Kidney (tissue), 14 donors: Measurements from ENCODE around the gene ZNF546. TPM values are rescaled to one million over a fixed set of nuclear protein-coding genes. Genes with fewer than 3 reads are reported as not detected.
"Not testable (repeated sequence)": the region's sequence is repeated elsewhere in the genome, so short reads cannot be mapped to it uniquely, and the experiment has no call there.

Experiments
- DNase-seq, 5 donors: peaks; one replicate each; pipeline ENCODE4 v3.0.0-alpha.2; 2013 to 2020
- FAIRE-seq: peaks from 2 replicates; lab custom pipeline; 2012; peaks lifted over from hg19 to GRCh38; lab: Jason Lieb, UNC
- H3K27ac ChIP-seq, 2 donors: one replicate each; pipeline ENCODE4 v1.7.0; 2013; ENCODE audit warnings: low read depth in 2 of 2, low read length in 2 of 2, inconsistent platforms in 1 of 2
- H3K27me3 ChIP-seq: one replicate; pipeline ENCODE4 v1.7.1; 2013; ENCODE audit warnings: low read length, inconsistent platforms; ENCODE audit not compliant: control insufficient read depth, insufficient read depth
- H3K36me3 ChIP-seq, 3 donors: one replicate each; pipeline versions ENCODE4 v1.7.0 to v1.7.1; 2013; ENCODE audit warnings: low read length in 3 of 3, control low read depth in 1 of 3, inconsistent platforms in 1 of 3; ENCODE audit not compliant: insufficient read depth in 3 of 3, control insufficient read depth in 2 of 3
- H3K4me1 ChIP-seq, 3 donors: one replicate each; pipeline versions ENCODE4 v1.7.0 to v1.7.1; 2013; ENCODE audit warnings: low read length in 3 of 3, inconsistent platforms in 1 of 3, low read depth in 1 of 3; ENCODE audit not compliant: control insufficient read depth in 2 of 3, insufficient read depth in 2 of 3
- H3K4me3 ChIP-seq, 3 donors: one replicate each; pipeline versions ENCODE4 v1.7.0 to v1.8.1; 2013; ENCODE audit warnings: low read length in 3 of 3, control low read depth in 1 of 3, inconsistent platforms in 1 of 3
- H3K9ac ChIP-seq, 3 donors: one replicate each; pipeline versions ENCODE4 v1.7.0 to v1.7.1; 2013; ENCODE audit warnings: low read length in 3 of 3, control low read depth in 1 of 3, inconsistent platforms in 1 of 3
- H3K9me3 ChIP-seq, 3 donors: one replicate each; pipeline versions ENCODE4 v1.7.0 to v1.7.1; 2013; ENCODE audit warnings: low read length in 3 of 3, control low read depth in 1 of 3, inconsistent platforms in 1 of 3; ENCODE audit not compliant: control insufficient read depth in 2 of 3, insufficient read depth in 1 of 3
- intact Hi-C: fragments of 100-400 bp; cut with DNase I; formaldehyde crosslinking; loops from one replicate; pipeline ENCODE4 v1.11.1; 2022
- polyA plus RNA-seq: library from polyadenylated mRNA; stranded (reverse); fragments of 350-450 nt; fragmentation: Illumina TruSeq; extraction: RNeasy Lipid Tissue Mini Kit (QIAGEN cat#74804); gene quantifications from one replicate; pipeline ENCODE4 v1.2.3, GENCODE V29; 2014; ENCODE audit warnings: low read depth, low replicate concordance; ENCODE audit not compliant: insufficient read depth
- total RNA-seq: library from RNA; stranded (reverse); fragmentation: NEBNext Ultra II Directional; extraction: Animal tissue kit (Norgen Biotek cat#: 25700); gene quantifications from one replicate; pipeline ENCODE4 v1.2.1, GENCODE V29; 2021
- TF ChIP-seq, protein P1 (sequence below): IDR thresholded peaks from 3 replicates; pipeline ENCODE4 v1.5.1; 2012; ENCODE audit warnings: mild to moderate bottlenecking, moderate library complexity, borderline replicate concordance; ENCODE audit not compliant: insufficient read depth; ENCODE audit errors: extremely low read depth
- donor health status: control.
- donor health status: control.
- donor health status: control.
- donor health status: control.
- donor health status: control.
- donor health status: DM: yes; HTN: yes; CAD: no.
- donor health status: Normal renal cell carcinoma (clear cell type).

ZNF546 gene
- total and polyA plus RNA-seq, 2 donors from 2014 or later: 3.4 to 7.3 TPM

DNA sequence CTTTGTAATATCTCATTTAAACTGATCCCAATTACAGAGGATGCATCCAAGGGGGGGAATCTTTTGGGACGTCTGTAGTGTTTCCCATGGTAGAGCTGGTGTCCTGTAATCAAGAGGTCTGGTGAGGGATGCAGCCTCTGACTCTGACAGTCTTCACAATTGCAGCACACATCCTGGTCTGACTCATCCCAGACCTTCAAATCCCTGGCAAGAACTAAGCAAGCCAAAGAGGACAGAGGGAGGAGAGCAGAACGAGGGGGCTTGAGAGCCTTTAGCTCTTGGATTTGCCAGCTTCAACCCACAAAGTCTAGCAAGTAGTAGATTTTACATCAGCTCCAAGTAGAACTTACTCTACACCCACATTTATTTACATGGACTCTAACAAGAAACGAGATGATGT is 45.2 kb upstream of the ZNF546 start:
- DNase-seq (no peak), FAIRE-seq (no peak)
- no peak overlapping the region for H3K27ac ChIP-seq
- H3K36me3 ChIP-seq: no peaks in the 10 kb centered on the region
- TF ChIP-seq, protein P1, sequence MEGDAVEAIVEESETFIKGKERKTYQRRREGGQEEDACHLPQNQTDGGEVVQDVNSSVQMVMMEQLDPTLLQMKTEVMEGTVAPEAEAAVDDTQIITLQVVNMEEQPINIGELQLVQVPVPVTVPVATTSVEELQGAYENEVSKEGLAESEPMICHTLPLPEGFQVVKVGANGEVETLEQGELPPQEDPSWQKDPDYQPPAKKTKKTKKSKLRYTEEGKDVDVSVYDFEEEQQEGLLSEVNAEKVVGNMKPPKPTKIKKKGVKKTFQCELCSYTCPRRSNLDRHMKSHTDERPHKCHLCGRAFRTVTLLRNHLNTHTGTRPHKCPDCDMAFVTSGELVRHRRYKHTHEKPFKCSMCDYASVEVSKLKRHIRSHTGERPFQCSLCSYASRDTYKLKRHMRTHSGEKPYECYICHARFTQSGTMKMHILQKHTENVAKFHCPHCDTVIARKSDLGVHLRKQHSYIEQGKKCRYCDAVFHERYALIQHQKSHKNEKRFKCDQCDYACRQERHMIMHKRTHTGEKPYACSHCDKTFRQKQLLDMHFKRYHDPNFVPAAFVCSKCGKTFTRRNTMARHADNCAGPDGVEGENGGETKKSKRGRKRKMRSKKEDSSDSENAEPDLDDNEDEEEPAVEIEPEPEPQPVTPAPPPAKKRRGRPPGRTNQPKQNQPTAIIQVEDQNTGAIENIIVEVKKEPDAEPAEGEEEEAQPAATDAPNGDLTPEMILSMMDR: no peak
- H3K9me3 ChIP-seq: no peaks in the 10 kb centered on the region
- H3K9ac ChIP-seq: no peak overlapping the region
- no peak overlapping the region for H3K4me3 ChIP-seq
- intact Hi-C loops: no loop called here
- H3K27me3 ChIP-seq: no peaks in the 10 kb centered on the region
- no peaks in the 10 kb centered on the region for H3K4me1 ChIP-seq

GRCh38 chr19:39953915-39954314 is 42.9 kb upstream of the ZNF546 start:
- Histone ChIP-seq H3K9me3 (no peaks in the 10 kb centered on the region), H3K27ac (no peak overlapping the region), H3K9ac (no peak overlapping the region), H3K36me3 (no peaks in the 10 kb centered on the region), H3K27me3 (no peaks in the 10 kb centered on the region), H3K4me1 (no peaks in the 10 kb centered on the region), H3K4me3 (no peak overlapping the region)
- intact Hi-C loops: no loop called here
- FAIRE-seq (no peak), DNase-seq (no peak)
- TF ChIP-seq, protein P1: no peak

DNA sequence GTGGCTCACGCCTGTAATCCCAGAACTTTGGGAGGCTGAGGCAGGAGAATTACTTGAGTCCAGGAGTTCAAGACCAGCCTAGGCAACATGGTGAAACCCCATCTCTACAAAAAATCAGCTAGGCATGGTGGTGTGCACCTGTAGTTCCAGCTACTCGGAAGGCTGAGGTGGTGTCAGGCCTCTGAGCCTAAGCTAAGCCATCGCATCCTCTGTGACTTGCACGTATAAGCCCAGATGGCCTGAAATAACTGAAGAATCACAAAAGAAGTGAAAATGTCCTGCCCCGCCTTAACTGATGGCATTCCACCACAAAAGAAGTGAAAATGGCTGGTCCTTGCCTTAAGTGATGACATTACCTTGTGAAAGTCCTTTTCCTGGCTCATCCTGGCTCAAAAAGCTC is 39.0 kb upstream of the ZNF546 start:
- DNase-seq, H3K9ac ChIP-seq, H3K4me1 ChIP-seq, H3K4me3 ChIP-seq, intact Hi-C loops, H3K27me3 ChIP-seq, H3K27ac ChIP-seq, H3K36me3 ChIP-seq, H3K9me3 ChIP-seq, FAIRE-seq: not testable (repeated sequence)

DNA sequence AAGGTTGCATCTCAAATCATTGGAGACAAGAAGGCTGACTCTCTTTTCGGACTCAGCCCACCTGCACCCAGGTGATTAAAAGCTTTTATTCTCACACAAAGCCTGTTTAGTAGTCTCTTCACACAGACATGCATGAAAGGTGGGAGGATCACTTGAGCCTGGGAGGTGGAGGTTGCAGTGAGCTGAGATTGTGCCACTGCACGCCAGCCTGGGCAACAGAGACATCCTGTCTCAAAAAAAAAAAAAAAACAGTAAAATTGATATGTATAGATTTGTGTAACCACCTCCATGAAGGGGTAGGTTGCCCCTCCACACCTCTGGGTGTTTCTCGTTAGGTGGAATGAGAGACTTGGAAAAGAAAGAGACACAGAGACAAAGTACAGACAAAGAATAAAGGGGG is 37.9 kb upstream of the ZNF546 start:
- H3K4me3 ChIP-seq, FAIRE-seq, H3K4me1 ChIP-seq, intact Hi-C loops, H3K27ac ChIP-seq, H3K36me3 ChIP-seq, DNase-seq, H3K9me3 ChIP-seq, H3K27me3 ChIP-seq, H3K9ac ChIP-seq: not testable (repeated sequence)

DNA sequence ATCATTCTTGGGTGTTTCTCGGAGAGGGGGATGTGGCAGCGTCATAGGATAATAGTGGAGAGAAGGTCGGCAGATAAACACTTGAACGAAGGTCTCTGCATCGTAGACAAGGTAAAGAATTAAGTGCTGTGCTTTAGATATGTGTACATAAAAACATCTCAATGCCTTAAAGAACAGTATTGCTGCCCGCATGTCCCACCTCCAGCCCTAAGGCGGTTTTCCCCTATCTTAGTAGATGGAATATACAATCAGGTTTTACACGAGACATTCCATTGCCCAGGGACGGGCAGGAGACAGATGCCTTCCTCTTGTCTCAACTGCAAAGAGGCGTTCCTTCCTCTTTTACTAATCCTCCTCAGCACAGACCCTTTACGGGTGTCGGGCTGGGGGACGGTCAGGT is 37.5 kb upstream of the ZNF546 start:
- H3K4me3 ChIP-seq, intact Hi-C loops: not testable (repeated sequence)

More for the DNA sequence above, 37.5 kb upstream of the ZNF546 start:
- not testable (repeated sequence) for H3K27ac ChIP-seq, H3K9ac ChIP-seq, H3K36me3 ChIP-seq, H3K27me3 ChIP-seq, FAIRE-seq, H3K9me3 ChIP-seq, H3K4me1 ChIP-seq, DNase-seq
